ENCODE data around the gene DDX6.

DNA sequence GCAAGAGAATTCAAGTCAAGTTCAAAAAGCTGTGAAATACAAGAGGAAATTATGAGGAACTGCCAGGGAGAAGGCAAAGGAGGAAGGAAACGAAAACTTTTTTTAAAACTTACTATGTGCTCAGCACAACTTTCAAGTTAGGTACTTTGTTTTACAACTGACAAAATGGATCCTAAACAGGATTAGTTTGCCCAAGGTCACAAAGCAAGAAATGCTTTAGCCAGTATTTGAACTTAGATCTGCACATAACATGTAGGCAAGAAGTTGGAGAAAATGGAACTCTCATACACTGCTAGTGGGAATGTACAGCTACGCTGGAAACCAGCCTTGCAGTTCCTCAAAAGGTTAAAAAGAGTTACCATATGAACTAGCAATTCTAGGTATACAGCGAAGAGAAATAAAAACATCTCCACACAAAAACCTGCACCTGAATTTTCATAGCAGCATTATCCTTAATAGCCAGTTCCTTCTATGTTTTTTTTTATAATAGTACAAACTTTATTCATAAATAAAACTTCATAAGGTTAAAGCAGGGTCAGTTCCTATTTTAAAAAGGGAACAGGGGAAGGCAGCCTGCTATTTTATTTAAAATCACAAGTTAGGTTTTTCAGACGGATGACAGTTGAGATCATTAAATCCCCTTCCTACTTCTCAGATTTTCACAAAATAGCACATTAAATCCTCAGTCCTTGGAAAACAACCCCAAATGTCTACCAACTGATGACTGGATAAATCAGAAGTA lies 19.2 kb downstream of the DDX6 start:
- no peak for TF ChIP-seq CTCF (IDR thresholded peaks at IDR 0.05; ENCODE audit: control extremely low read depth in 1 of 3, insufficient read depth in 1 of 3, low read depth in 1 of 3, low read length in 3 of 3)
- TF ChIP-seq SP4 (IDR thresholded peaks at IDR 0.05; ENCODE audit: low read length) = no peak
- no peak for TF ChIP-seq CEBPB (IDR thresholded peaks at IDR 0.05; ENCODE audit: low read depth, low read length)
- TF ChIP-seq POLR2A (IDR thresholded peaks at IDR 0.05; ENCODE audit: control extremely low read depth in 1 of 2, low read depth in 2 of 2, low read length in 2 of 2) = no peak
- TF ChIP-seq HDAC6 (IDR thresholded peaks at IDR 0.05; ENCODE audit: low read depth, low read length) = no peak
- TF ChIP-seq CREB1 (IDR thresholded peaks at IDR 0.05) = no peak
- TF ChIP-seq RXRA (IDR thresholded peaks at IDR 0.05; ENCODE audit: insufficient read depth, low read depth, low read length) = no peak
- no peak for TF ChIP-seq SRF (IDR thresholded peaks at IDR 0.05; ENCODE audit: low read depth, low read length)
- TF ChIP-seq CTBP2 (IDR thresholded peaks at IDR 0.05; ENCODE audit: borderline replicate concordance, insufficient read depth, insufficient read length, low read length) = no peak
- no peak for TF ChIP-seq JUND (IDR thresholded peaks at IDR 0.05; ENCODE audit: low read length)
- no peak for TF ChIP-seq ZNF274 (IDR thresholded peaks at IDR 0.05; ENCODE audit: borderline replicate concordance, extremely low read depth, low read length)
- TF ChIP-seq, protein P1, sequence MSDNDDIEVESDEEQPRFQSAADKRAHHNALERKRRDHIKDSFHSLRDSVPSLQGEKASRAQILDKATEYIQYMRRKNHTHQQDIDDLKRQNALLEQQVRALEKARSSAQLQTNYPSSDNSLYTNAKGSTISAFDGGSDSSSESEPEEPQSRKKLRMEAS (IDR thresholded peaks at IDR 0.05) = no peak
- no peak for TF ChIP-seq RAD21 (IDR thresholded peaks at IDR 0.05 in 1 of 2, conservative IDR thresholded peaks at IDR 0.05 in 1 of 2; ENCODE audit: low read depth in 2 of 2, low read length in 2 of 2)
- TF ChIP-seq NRF1 (IDR thresholded peaks at IDR 0.05; ENCODE audit: low read depth, low read length) = no peak
